GM23248 (cell line): ENCODE data around the gene FAM234B.

Experiments
- EZH2 ChIP-seq: fragments of 200-600 bp; sonication (generic); IDR thresholded peaks from 2 replicates; pipeline ENCODE4 v1.6.1; 2018; ENCODE audit warnings: antibody characterized with exemption, mild to moderate bottlenecking; ENCODE audit not compliant: insufficient read depth, poor library complexity, severe bottlenecking
- EZH2phosphoT487 ChIP-seq: fragments of 200-600 bp; sonication (generic); IDR thresholded peaks from 2 replicates; pipeline ENCODE4 v1.6.1; 2018; ENCODE audit warnings: antibody characterized with exemption, moderate library complexity, mild to moderate bottlenecking, low read depth; ENCODE audit not compliant: insufficient read depth

GRCh38 chr12:13027032-13027431 lies 17.1 kb upstream of the FAM234B start:
- TF ChIP-seq EZH2 (no peak), EZH2phosphoT487 (no peak)
